ENCODE data around the gene AKT3. TPM values are rescaled to one million over a fixed set of nuclear protein-coding genes. Genes with fewer than 3 reads are reported as not detected.

The AKT3 gene
- 13.7 and 22.4 TPM in 2 replicates for total RNA-seq

DNA sequence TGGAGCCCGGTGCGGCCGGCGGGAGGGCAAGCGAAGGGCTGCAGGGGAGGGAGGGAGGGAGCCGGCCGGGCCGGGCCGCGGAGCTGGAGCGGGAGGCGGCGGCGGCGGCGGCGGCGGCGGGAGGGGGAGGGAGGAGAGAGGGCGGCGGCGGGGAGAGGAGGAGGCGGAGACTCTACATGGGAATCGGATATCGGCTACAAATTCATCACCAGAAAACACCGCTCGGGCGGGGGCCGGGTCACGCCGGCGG lies at the start of gene AKT3:
Gene AKT3, minus strand, starts transcription at position 42 of the 250 bp plus-strand sequence. CDS start 7,073 bp downstream, outside the sequence.

Other genes with a start within 250 kb of the AKT3 start
- gene ZBTB18, start 201.0 kb upstream of the AKT3 start, total RNA-seq: 3.9 and 7.0 TPM in 2 replicates